K562 (cell line): ENCODE data around the gene PHKA1. TPM values are rescaled to one million over a fixed set of nuclear protein-coding genes. Genes with fewer than 3 reads are reported as not detected.

ENCODE experiments used
- BACH1 ChIP-seq: fragments of 200-800 bp; sonication (Bioruptor generic); IDR thresholded peaks from 2 replicates; pipeline ENCODE4 v1.6.1; 2016; ENCODE audit warnings: missing genetic modification characterization, missing compliant biosample characterization
- DNMT1 ChIP-seq: fragments of 450-650 bp; IDR thresholded peaks from 2 replicates; pipeline ENCODE4 v1.6.1; 2016; ENCODE audit warnings: antibody characterized with exemption, mild to moderate bottlenecking
- GABPB2 ChIP-seq: fragments of 250-450 bp; sonication (Bioruptor Pico); conservative IDR thresholded peaks from 2 replicates; pipeline ENCODE4 v1.5.1; 2021; ENCODE audit warnings: mild to moderate bottlenecking
- LARP7 ChIP-seq: fragments of 450-650 bp; IDR thresholded peaks from 2 replicates; pipeline ENCODE4 v1.6.1; 2016
- MCM5 ChIP-seq: fragments of 450-650 bp; IDR thresholded peaks from 2 replicates; pipeline ENCODE4 v1.6.1; 2016; ENCODE audit warnings: low read depth
- NFYB ChIP-seq: IDR thresholded peaks from 2 replicates; pipeline ENCODE4 v1.6.1; 2011; ENCODE audit warnings: mild to moderate bottlenecking, moderate library complexity; ENCODE audit not compliant: insufficient read length; ENCODE audit errors: extremely low read depth
- PHF20 ChIP-seq: fragments of 450-650 bp; IDR thresholded peaks from 2 replicates; pipeline ENCODE4 v1.6.1; 2018; ENCODE audit not compliant: partially characterized antibody
- RFX7 ChIP-seq: fragments of 250-450 bp; sonication (Bioruptor Pico); IDR thresholded peaks from 2 replicates; pipeline ENCODE4 v1.5.1; 2021; ENCODE audit warnings: mild to moderate bottlenecking
- SNIP1 ChIP-seq: fragments of 450-650 bp; IDR thresholded peaks from 2 replicates; pipeline ENCODE4 v1.7.1; 2017; ENCODE audit warnings: low read depth, mild to moderate bottlenecking
- THAP7 ChIP-seq: fragments of 250-450 bp; sonication (Bioruptor Pico); IDR thresholded peaks from 2 replicates; pipeline ENCODE4 v1.5.0; 2021
- YBX1 ChIP-seq: fragments of 450-650 bp; IDR thresholded peaks from 2 replicates; pipeline ENCODE4 v1.7.1; 2016; ENCODE audit warnings: mild to moderate bottlenecking
- ZBTB43 ChIP-seq: sonication (generic); formaldehyde crosslinking; IDR thresholded peaks from 2 replicates; pipeline ENCODE4 v1.8.0; 2023; ENCODE audit warnings: mild to moderate bottlenecking, missing genetic modification reagents
- ZNF121 ChIP-seq: sonication (generic); formaldehyde crosslinking; conservative IDR thresholded peaks from 2 replicates; pipeline ENCODE4 v1.8.0; 2022; ENCODE audit warnings: missing genetic modification reagents
- ZNF785 ChIP-seq: fragments of 250-450 bp; sonication (Bioruptor Pico); IDR thresholded peaks from 2 replicates; pipeline ENCODE4 v1.4.0; 2020; ENCODE audit warnings: mild to moderate bottlenecking
- polyA plus RNA-seq, 8 experiments: library from polyadenylated mRNA; depleted of rRNA in 4 of 8; stranded (reverse) in 5 of 8; unstranded in 3 of 8; fragments of >200 nt; fragmentation: Nextera tagmentation in 2 of 8; fragmentation: Illumina TruSeq in 1 of 8; extraction: Ambion mirVana in 2 of 8; extraction: Trizol in 1 of 8; gene quantifications; 2 replicates each; pipeline versions ENCODE4 v1.2.1 to v1.2.3, GENCODE V29; 2011 to 2014; ENCODE audit warnings: inconsistent platforms in 1 of 8, missing spikeins in 1 of 8
- total RNA-seq, 7 experiments: library from RNA; depleted of rRNA in 6 of 7; stranded (reverse); fragments of >200 nt in 6 of 7; fragmentation: Illumina TruSeq in 2 of 7; extraction: Trizol in 2 of 7; gene quantifications; 2 replicates each; pipeline versions ENCODE4 v1.2.1 to v1.2.3, GENCODE V29; 2011 to 2021; ENCODE audit warnings: low replicate concordance in 1 of 7
- TF ChIP-seq, protein P1 (sequence below), 2 experiments: fragments of 450-650 bp; formaldehyde crosslinking in 1 of 2; IDR thresholded peaks; 2 replicates each; pipeline versions ENCODE4 v1.4.0 to v1.6.1; 2014 to 2020; ENCODE audit warnings: mild to moderate bottlenecking in 2 of 2, borderline replicate concordance in 1 of 2, low read depth in 1 of 2

The PHKA1 gene
- total and polyA plus RNA-seq, 9 of the 15 experiments (the other 6 are each of a cell fraction or from before 2014, with no cell fraction given) = 2.4 to 9.6 (median 5.8) TPM

DNA sequence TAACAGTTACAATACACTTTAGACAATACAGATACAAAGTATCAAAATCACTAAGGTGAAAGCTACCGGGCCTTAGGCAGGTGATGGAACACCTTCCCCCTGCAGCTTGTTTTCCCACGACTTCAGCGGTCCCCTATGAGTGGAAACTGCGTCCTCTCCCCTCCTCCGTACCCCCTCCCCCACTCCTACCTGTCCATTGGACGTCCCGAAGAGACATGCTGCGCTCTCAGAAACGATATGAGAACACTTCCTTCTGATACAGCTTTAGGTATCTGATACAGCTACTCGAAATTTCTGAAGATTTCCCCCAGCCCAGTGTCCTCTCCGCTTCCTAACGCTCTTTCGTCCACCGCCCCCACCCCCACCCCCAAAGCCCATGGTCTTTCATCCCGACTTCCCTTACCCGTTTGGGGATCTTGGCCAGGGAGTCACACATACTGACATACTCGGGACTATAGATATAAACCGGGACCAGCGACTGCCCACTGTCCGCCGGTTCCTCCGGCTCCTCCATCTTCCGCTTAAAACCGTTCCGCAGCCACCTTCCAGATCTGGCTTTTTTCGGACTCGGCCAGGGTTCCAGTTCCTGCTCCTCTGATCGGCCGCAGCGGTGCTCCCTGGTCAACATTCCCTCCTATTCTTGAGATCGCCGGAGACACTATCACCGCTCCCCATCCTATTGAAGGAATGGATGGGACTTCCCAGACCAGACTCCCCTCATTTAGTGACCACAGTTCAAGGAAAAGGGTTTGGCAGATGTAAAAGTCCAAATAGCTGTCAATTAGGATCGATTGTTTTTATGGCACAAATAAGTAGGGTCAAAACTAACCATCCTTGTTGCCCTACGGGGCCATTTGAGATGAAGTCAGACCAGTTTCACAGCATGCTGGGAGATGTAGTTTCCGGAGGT, 141.6 kb downstream of the PHKA1 start, which contains the start of gene HDAC8 (continued):
- TF ChIP-seq SNIP1 (no peak), MCM5 (no peak), LARP7 (no peak), ZNF785 (CRISPR knock-in tag) (no peak), BACH1 (tag) (no peak), ZNF121 (no peak), RFX7 (CRISPR knock-in tag) (no peak), GABPB2 (CRISPR knock-in tag) (no peak), ZBTB43 (no peak), PHF20 (peak; percentile 86), YBX1 (no peak), NFYB (no peak), DNMT1 (no peak), THAP7 (CRISPR knock-in tag) (no peak)
- TF ChIP-seq, protein P1, sequence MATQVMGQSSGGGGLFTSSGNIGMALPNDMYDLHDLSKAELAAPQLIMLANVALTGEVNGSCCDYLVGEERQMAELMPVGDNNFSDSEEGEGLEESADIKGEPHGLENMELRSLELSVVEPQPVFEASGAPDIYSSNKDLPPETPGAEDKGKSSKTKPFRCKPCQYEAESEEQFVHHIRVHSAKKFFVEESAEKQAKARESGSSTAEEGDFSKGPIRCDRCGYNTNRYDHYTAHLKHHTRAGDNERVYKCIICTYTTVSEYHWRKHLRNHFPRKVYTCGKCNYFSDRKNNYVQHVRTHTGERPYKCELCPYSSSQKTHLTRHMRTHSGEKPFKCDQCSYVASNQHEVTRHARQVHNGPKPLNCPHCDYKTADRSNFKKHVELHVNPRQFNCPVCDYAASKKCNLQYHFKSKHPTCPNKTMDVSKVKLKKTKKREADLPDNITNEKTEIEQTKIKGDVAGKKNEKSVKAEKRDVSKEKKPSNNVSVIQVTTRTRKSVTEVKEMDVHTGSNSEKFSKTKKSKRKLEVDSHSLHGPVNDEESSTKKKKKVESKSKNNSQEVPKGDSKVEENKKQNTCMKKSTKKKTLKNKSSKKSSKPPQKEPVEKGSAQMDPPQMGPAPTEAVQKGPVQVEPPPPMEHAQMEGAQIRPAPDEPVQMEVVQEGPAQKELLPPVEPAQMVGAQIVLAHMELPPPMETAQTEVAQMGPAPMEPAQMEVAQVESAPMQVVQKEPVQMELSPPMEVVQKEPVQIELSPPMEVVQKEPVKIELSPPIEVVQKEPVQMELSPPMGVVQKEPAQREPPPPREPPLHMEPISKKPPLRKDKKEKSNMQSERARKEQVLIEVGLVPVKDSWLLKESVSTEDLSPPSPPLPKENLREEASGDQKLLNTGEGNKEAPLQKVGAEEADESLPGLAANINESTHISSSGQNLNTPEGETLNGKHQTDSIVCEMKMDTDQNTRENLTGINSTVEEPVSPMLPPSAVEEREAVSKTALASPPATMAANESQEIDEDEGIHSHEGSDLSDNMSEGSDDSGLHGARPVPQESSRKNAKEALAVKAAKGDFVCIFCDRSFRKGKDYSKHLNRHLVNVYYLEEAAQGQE (IDR thresholded peaks at IDR 0.05; ENCODE audit: borderline replicate concordance) = peak; percentile 20; the same call in 1 of the 2 replicates
- TF ChIP-seq, protein P1 (CRISPR knock-in tag; IDR thresholded peaks at IDR 0.05; ENCODE audit: low read depth) = no peak
